Measurements from ENCODE around the gene FBXW9. TPM values are rescaled to one million over a fixed set of nuclear protein-coding genes. Genes with fewer than 3 reads are reported as not detected.
A peak's percentile ranks its signal among the peaks of the same experiment; 100 is the strongest.
"Not testable (repeated sequence)": the region's sequence is repeated elsewhere in the genome, so short reads cannot be mapped to it uniquely, and the experiment has no call there.

Gene FBXW9
- total RNA-seq, 1 experiment from 2014 or later, result 14.6 TPM

DNA sequence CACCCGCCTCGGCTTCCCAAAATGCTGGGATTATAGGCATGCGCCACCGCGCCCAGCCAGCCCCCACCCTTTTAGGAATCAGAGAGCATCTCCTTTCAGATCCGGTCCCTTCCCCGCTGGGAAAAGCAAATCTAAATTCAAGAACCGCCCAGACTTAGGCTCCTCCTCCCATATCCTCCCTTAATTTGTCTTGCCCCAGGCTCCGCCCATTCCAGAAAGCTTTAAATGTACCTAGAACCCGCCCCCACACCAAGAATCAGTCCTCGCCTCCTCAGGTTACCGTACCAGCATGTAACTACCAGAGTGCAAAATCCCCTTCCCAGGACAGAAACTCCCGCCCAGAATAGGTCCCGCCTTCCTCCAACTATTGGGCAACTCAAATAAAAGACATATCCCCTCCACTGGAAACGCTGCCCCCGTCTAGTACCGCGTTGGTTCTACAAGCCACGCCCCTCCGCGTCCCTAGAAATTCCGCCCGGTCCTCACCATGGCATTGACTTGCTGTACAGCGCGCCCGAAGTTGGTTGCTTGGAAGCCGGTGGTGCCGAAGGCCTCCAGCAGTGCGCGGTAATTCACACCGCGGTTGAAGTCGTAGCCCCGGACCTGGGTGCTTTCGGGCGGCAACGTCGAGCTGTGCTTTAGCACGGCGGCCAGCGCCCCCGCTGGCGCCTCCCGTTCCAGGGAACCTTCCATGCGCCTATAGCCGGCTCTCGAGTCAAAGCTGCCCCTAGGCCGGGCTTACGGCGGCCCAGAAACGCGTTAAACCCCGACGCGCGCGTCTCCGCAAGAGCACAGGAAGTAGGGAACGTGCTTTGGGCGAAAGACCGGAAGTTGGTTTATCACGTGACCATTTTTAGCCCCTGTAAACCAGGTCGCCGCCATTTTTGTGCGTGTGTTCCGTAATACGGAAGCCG is 15.1 kb downstream of the FBXW9 start, which contains the start of gene DHPS:
TSS of gene DHPS (minus strand) at position 807 of the 914 bp plus-strand sequence. CDS start at position 693, 114 bp downstream.
- DNase-seq (ENCODE audit: low read depth), result peak; percentile 98

DNA sequence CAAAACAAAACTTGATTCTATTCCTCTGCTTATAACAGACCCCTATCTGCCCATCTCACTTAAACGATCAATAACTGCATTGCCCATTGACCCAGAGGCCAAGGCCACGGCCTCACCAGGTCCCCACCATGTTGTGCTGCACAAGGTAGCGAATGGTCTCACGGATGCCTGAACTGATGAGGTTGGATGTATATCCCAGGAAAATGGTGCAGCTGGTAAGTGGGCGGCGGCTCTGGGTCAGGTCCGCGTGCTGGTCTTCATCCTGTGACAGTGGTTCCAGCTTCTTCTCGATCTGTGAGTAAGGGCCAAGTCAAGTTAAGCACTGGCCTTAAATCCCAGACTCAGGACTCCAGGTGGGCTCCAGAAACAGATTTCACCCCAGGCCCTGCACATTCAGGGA is 16.4 kb downstream of the FBXW9 start:
- DNase-seq (ENCODE audit: low read depth), result no peak

GRCh38 chr19:12678039-12678438 is 18.4 kb downstream of the FBXW9 start:
- not testable (repeated sequence) for DNase-seq (ENCODE audit: low read depth)

DNA sequence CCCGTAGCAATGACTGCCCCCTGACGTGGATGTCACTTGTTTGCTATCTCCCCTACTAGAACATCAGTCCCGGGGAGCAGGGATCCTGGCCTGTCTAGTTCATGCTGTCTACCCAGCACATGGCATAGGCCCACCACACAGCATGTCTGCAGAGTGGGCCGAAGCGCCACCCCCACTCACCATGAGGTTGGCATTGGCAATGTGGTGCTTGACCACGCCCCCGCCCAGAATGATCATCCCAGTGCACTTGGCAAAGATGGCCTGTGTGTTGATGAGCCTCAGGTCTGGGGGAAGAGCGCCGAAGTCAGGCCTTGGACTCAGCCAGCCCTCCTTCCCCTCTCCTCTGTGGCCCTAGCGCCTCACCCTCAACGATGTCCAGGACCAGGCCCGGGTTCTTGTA is 19.5 kb downstream of the FBXW9 start:
- no peak for DNase-seq (ENCODE audit: low read depth)

DNA sequence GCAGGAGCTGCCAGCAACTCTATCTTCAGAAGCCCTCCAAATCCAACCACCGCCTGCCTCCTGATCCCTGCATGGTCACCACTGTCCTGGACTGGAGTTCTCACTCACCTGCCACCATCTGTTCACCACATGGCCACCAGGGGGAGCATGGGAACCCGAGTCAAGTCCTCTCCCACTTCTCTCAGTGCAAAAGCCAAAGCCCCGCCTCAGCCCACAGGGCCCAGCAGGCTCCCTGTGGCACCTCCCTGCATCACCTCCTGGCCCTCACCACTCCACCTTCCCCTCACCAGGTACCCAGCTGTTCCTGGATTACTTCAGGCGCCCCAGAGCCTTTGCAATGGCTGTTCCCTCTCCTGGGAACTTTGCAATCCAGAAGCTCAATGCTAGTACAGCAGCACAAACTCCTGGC is 20.0 kb downstream of the FBXW9 start:
- DNase-seq (ENCODE audit: low read depth), result peak; percentile 83

GRCh38 chr19:12675940-12676339 is 20.5 kb downstream of the FBXW9 start:
- no peak for DNase-seq (ENCODE audit: low read depth)

DNA sequence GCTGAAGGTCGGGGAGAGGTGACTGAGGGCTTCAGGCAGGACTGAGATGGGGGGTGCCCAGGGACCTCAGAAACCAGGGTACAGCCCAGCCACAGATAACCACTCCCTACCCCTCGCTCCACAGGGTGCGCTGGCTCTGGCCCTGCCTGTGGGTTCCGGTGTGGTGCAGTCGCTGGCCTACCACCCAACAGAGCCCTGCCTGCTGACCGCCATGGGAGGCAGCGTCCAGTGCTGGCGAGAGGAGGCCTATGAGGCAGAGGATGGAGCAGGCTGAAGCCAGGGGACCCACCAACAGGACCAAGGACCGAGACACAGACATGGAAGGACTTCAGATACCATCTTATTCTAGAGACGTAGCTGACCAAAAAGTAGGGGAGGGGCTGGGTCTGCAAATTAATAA is 21.0 kb downstream of the FBXW9 start:
- no peak for DNase-seq (ENCODE audit: low read depth)

- DNase-seq (ENCODE audit: low read depth), result no peak
Measured at GRCh38 chr19:12672744-12673143, 23.7 kb downstream of the FBXW9 start.

DNA sequence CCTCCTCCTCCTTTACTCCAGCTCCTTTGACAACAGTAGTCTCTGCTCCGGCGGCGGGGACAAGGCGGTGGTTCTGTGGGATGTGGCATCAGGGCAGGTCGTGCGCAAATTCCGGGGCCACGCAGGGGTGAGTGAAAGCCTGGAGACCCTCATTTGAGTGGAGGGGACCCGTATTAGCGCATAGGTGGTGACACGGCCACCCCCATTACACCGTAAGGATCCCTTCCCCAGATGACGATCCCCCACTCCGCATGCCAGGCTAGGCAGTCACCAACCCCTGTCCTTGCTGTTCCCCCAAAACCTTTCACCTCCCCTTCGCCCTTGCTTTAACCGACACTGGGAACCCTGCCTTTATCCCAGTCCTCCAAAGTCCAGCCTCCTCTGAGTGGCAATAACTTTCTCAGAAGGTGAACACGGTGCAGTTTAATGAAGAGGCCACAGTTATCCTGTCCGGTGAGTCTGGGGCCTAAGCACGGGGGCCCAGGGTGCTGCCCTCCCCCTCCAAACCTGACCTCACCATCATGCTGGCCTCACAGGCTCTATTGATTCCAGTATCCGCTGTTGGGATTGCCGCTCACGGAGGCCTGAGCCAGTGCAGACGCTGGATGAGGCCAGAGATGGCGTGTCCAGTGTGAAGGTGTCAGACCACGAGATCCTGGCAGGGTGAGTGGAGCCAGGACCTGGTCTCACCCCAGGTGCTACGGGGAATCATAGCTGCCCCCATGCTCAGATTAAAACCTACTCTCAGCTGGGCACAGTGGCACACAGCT is 26.1 kb downstream of the FBXW9 start:
- DNase-seq (ENCODE audit: low read depth), result no peak

DNA sequence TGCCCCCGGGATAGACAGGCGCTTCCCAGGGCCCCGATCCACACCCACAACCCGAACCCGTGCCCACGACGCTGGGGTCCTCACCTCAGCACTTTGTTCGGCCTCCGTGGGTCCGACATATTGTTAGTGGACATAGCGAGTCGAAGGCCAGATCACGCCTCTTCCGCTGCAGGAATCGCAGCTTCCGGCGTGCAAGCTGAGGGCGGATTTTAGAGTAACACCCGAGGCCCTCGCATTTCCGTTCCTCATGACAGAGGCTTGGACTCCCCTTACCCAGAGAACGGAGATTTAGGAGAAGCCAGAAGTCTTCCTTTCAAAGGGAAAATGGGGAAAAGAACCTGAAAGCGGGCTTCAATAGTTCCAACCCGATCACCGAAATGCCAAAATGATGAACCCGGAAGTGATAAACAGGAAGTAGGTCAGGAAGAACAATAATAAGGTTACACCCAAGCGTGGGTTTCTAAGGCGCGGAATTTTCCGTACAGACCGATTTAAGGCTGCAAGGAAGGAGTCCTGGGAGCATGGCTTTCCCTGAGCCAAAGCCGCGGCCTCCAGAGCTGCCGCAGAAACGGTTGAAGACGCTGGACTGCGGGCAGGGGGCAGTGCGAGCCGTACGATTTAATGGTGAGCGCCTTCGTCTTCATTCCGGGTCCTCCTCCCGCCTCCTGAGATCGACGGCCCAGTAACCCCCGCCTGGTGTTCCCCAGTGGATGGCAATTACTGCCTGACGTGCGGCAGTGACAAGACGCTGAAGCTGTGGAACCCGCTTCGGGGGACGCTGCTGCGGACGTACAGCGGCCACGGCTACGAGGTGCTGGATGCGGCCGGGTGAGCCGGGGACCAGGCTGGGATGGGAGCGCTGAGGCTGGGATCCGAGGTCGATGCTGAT is 26.9 kb downstream of the FBXW9 start:
- peak; percentile 84 for DNase-seq (ENCODE audit: low read depth)

- DNase-seq (ENCODE audit: low read depth), result peak; percentile 45
Measured at GRCh38 chr19:12668932-12669269, 27.5 kb downstream of the FBXW9 start.

GRCh38 chr19:12668346-12668745 is 28.1 kb downstream of the FBXW9 start:
- DNase-seq (ENCODE audit: low read depth), result no peak

DNA sequence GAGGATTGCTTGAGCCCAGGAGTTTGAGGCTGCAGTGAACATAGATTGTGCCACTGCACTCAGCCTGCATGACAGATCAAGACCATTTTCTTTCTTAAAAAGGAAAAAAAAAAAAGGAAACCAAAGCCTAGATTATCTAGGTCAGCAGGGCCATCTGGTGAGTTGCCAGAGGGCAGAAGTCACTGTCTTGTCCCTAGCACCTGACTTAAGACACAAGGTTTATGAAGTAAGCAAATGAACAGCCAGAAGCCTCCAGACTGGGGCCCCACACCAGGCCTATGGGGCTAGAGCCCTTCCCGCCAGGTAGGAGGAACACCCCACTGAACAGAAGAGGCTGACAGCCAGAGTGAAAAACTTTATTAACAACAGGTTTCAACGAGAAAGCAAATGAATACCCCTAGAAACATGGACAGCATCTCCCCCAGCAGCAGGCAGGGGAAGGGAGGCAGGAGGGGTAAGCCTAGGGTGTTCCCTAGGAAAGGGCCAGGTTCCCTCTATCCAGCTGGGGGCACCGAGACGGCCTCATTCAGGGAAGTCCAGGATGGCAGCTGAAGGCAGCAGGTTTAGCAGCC is 28.6 kb downstream of the FBXW9 start:
- no peak for DNase-seq (ENCODE audit: low read depth)

DNA sequence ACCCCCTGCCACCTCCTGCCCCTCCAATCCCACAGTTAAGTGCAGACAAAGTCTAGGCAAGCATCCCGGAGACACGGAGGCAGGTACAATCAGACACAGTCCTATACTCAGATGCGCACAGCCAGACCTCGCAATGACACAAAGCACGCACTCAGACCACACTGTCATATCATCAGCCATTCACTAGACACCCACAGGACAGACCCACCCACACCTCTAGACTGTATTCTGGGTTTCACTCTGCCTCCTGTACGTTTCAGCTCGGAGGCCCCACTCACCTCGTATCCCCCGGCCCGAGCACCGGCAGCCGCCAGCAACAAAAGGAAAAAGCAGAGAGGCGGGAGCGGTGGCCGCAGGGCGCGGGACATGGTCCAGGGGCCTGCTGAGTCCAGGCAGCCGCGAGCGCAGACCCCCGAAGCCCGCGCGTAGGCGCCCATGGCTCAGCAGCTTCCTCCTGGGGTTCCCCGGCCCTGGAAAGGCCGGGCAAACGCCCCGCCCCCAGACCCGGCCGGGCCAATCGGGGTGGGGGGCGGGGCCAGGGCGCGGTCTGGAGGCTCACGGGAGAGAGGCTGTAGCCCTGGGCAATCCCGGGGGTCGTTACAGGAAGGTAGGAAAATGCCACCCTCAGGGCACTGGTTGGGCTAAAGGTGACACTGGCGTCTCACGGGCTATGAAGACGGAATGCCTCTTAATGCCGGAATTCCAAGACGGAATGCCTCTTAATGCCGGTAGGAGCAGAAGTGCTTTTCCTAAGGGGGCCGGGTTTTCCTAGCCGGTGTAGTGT is 30.0 kb downstream of the FBXW9 start, which contains the start of the genes MAN2B1 and WDR83:
TSS of gene MAN2B1 (minus strand) at position 478 of the 784 bp plus-strand sequence. CDS start at position 437, 41 bp downstream.
TSS of gene WDR83 (plus strand) at position 543 of the 784 bp plus-strand sequence. CDS start 2,984 bp downstream, outside the sequence.
- DNase-seq (ENCODE audit: low read depth), result peak; percentile 84

- no peak for DNase-seq (ENCODE audit: low read depth)
Measured at GRCh38 chr19:12665671-12666264, 30.7 kb downstream of the FBXW9 start.

DNA sequence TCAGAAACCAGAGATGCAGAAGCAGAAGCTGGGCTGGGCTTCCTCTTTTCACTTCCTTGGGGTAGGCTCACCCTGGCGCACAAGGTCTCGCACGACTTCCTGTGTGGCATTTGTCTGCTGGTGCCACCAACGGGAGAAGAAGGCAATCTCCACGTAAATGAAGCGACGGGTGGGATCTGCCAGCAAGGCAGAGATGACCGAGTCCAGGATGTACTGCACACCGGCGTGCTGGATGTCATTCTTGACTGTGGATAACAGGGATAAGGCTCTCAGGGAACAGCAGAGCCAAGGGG is 31.2 kb downstream of the FBXW9 start:
- no peak for DNase-seq (ENCODE audit: low read depth)

- no peak for DNase-seq (ENCODE audit: low read depth)
Measured at GRCh38 chr19:12664406-12665280, 31.8 kb downstream of the FBXW9 start.

DNA sequence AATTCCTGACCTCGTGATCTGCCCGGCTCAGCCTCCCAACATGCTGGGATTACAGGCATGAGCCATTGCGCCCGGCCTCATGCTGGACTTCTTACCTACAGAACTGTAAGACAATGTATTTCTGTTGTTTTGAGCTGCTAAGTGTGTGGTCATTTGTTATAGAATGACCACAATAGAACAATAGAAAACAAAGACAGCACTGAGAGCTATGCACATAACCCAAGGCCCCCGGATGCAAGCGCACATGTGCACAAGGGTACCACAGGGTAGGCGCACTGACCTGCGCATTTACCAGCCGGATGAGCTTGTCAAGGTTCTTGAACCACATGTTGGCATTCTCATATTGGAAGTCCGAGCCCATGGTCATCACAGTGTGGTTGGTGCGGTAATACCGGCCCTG is 35.5 kb downstream of the FBXW9 start:
- DNase-seq (ENCODE audit: low read depth), result no peak

- DNase-seq (ENCODE audit: low read depth), result no peak
Measured at GRCh38 chr19:12657966-12658365, 38.5 kb downstream of the FBXW9 start.
